IPS-20b (cell line): Measurements from ENCODE around the gene KRT33B.

Experiments
- H3K27ac ChIP-seq: one replicate; pipeline ENCODE4 v1.5.1; 2013; ENCODE audit warnings: low read length
- H3K27me3 ChIP-seq: 2 replicates; pipeline ENCODE4 v1.6.1; 2013; ENCODE audit warnings: mild to moderate bottlenecking, low read length, inconsistent platforms; ENCODE audit not compliant: insufficient read depth
- H3K36me3 ChIP-seq: 2 replicates; pipeline ENCODE4 v1.6.1; 2013; ENCODE audit warnings: low read depth, mild to moderate bottlenecking, inconsistent platforms, low read length, moderate library complexity; ENCODE audit not compliant: insufficient read depth
- H3K4me1 ChIP-seq: 2 replicates; pipeline ENCODE4 v1.6.1; 2013; ENCODE audit warnings: mild to moderate bottlenecking, control low read depth, inconsistent platforms, low read length, moderate library complexity; ENCODE audit not compliant: insufficient read depth
- H3K4me3 ChIP-seq: 2 replicates; pipeline ENCODE4 v1.5.1; 2013; ENCODE audit warnings: mild to moderate bottlenecking, low read length, inconsistent platforms
- H3K9ac ChIP-seq: 2 replicates; pipeline ENCODE4 v1.6.1; 2013; ENCODE audit warnings: low read depth, mild to moderate bottlenecking, inconsistent platforms, low read length, moderate library complexity
- H3K9me3 ChIP-seq: 2 replicates; pipeline ENCODE4 v1.6.1; 2013; ENCODE audit warnings: mild to moderate bottlenecking, low read depth, low read length, inconsistent platforms; ENCODE audit not compliant: insufficient read depth

The KRT33B gene

DNA sequence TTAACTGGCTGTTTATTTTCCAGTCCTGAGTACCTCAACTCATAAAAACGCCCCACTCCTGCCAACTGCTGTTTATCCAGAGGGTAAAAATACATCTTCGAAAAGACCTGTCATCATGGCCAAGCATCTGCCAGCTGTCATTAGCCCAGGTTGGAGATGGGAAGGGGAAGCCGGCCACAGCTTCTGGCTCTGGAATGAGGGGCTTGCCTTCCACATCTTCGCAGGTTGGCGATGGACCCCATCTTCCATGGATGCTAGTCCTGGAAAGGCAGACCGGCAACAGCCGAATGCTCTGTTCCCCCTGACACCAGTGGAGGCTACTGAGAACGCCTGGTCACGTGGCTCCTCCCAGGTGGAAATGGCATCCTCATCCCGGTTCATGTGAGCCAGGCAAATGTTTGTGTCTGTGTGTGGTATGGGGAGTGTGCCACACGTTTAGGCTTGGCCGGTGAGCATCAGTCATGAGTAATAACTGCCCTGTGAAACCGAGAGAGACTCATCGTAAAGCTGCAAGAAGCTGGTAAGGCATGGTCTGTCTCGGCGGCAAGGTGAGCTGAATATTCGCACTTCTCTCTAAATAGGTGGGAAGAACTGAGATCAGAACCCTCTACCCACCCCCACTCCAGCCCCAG is 53.7 kb downstream of the KRT33B start:
- Histone ChIP-seq H3K4me3 (no peak overlapping the region), H3K27ac (no peak overlapping the region), H3K4me1 (no peaks in the 10 kb centered on the region), H3K9me3 (peaks cover 10% of the 10 kb centered on the region; the same call in 1 of the 2 replicates), H3K36me3 (no peaks in the 10 kb centered on the region), H3K9ac (no peak overlapping the region), H3K27me3 (no peaks in the 10 kb centered on the region)

DNA sequence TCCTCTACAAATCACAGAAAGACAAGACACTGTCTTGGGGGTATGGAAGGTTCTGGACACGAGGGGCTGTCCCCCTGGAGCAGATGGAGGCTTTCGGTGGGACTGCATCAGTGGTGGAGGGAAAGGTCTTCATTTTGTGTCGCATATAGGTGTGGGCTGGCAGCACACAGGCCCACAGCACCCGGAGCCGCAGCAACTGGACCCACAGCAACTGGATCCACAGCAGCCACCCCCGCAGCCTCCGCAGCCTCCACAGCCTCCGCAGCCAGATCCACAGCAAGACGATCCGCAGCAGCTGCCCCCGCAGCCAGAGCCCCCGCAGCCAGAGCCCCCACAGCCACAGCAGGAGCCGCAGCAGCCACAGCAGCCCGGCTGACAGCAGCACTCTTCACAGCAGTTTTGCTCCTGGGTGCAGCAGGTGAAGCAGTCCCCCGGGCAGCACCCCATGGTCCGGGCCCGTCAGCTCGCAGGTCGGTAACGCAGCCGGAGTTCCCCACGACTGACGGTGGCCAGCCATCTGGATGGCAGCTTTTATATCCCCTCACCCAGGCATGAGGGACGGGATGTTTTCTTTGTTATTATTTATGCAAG is 54.3 kb downstream of the KRT33B start, which contains the start of gene KRTAP17-1:
Gene KRTAP17-1, minus strand, starts transcription at position 507 of the 591 bp plus-strand sequence. Its CDS starts 60 bp downstream, at position 447.
- Histone ChIP-seq H3K36me3 (no peaks in the 10 kb centered on the region), H3K27ac (no peak within 1 kb of the TSS), H3K27me3 (no peaks in the 10 kb centered on the region), H3K9ac (no peak within 1 kb of the TSS), H3K4me1 (no peaks in the 10 kb centered on the region), H3K4me3 (no peak within 1 kb of the TSS), H3K9me3 (peaks cover 10% of the 10 kb centered on the region; the same call in 1 of the 2 replicates)
